Gastrocnemius medialis (tissue), 4 donors: ENCODE results near the gene SIGLEC11. TPM values are rescaled to one million over a fixed set of nuclear protein-coding genes. Genes with fewer than 3 reads are reported as not detected.

Experiments used
- ATAC-seq, 2 donors: fragments of 150-250 bp; one replicate each; pipeline ENCODE4 v1.9.1; 2016
- DNase-seq, 2 donors: peaks; one replicate each; pipeline ENCODE4 v3.0.0-alpha.2; 2019
- H3K27ac ChIP-seq, 4 donors: fragments of 200-600 bp; sonication (generic); 1 replicate in 1 of 4; 2 replicates in 3 of 4; pipeline ENCODE4 v1.5.1; 2016 to 2018; ENCODE audit warnings: mild to moderate bottlenecking in 2 of 4, moderate library complexity in 1 of 4
- H3K27me3 ChIP-seq, 3 donors: fragments of 200-600 bp; sonication (generic) in 2 of 3; 1 replicate in 1 of 3; 2 replicates in 2 of 3; pipeline versions ENCODE4 v1.5.1 to v1.6.0; 2016 to 2019; ENCODE audit warnings: mild to moderate bottlenecking in 1 of 3, moderate library complexity in 1 of 3
- H3K36me3 ChIP-seq, 2 donors: fragments of 200-600 bp; sonication (generic) in 1 of 2; one replicate each; pipeline ENCODE4 v1.5.1; 2017 to 2018
- H3K4me1 ChIP-seq, 2 donors: fragments of 200-600 bp; sonication (generic) in 1 of 2; one replicate each; pipeline ENCODE4 v1.5.1; 2016 to 2017; ENCODE audit warnings: mild to moderate bottlenecking in 2 of 2
- H3K4me3 ChIP-seq, 4 donors: fragments of 200-600 bp; sonication (generic) in 3 of 4; 1 replicate in 1 of 4; 2 replicates in 3 of 4; pipeline ENCODE4 v1.5.1; 2016 to 2019; ENCODE audit warnings: mild to moderate bottlenecking in 2 of 4
- H3K9me3 ChIP-seq, 3 donors: fragments of 200-600 bp; sonication (generic) in 2 of 3; 1 replicate in 1 of 3; 2 replicates in 2 of 3; pipeline ENCODE4 v1.5.1; 2016 to 2019
- POLR2A ChIP-seq, 2 donors: fragments of 450-650 bp; IDR thresholded peaks; one replicate each; pipeline ENCODE4 v1.6.1; 2017; ENCODE audit warnings: antibody characterized with exemption in 2 of 2, mild to moderate bottlenecking in 2 of 2, moderate library complexity in 2 of 2
- in situ Hi-C, 4 donors: fragments of 200-750 bp; cut with MboI; loops; one replicate each; pipeline versions ENCODE4 v1.15.0 to v1.8.0; 2017; ENCODE audit warnings: low sequenced_read_pairs in 4 of 4
- intact Hi-C: fragments of 100-400 bp; cut with DNase I; formaldehyde crosslinking; loops from one replicate; pipeline ENCODE4 v1.15.1; 2023; ENCODE audit warnings: low total_unique reads
- total RNA-seq, 4 donors: library from RNA; depleted of rRNA; stranded (reverse); fragments of >200 nt; gene quantifications; one replicate each; pipeline versions ENCODE4 v1.1.0 to v1.2.3, GENCODE V29; 2016
- TF ChIP-seq, protein P1 (sequence below), 5 experiments: fragments of 450-650 bp in 3 of 5; fragments of 200-600 bp in 2 of 5; sonication (generic) in 2 of 5; IDR thresholded peaks in 4 of 5; conservative IDR thresholded peaks in 1 of 5; 1 replicate in 4 of 5; 2 replicates in 1 of 5; pipeline ENCODE4 v1.5.1; 2016 to 2019; ENCODE audit warnings: antibody characterized with exemption in 5 of 5, mild to moderate bottlenecking in 3 of 5, moderate library complexity in 3 of 5

SIGLEC11 gene
- total RNA-seq, 4 donors from 2014 or later: 0.15 to 0.42 (median 0.25) TPM; not detected in 1

DNA sequence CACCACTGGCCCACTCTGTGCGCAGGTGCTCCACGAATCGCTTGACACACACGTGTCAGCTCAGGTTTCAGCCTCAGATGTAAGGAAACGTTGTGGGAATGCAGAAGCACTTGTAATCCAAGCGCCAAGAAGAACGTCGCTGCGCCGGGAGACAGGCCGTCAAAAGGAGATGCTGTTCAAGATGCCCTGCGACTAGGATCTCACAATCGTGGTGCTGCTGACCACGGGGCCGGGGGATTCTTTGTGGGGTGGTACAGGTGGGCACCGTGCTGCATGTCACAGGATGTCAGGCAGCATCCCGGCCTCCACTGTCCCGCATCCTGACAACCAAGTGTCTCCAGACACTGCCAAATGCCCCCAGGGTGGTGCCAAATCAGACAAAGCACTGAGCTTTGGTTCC is 16.9 kb upstream of the SIGLEC11 start:
- no peaks in the 10 kb centered on the region for H3K4me1 ChIP-seq
- H3K36me3 ChIP-seq: peaks cover 0 to 22% of the 10 kb centered on the region in 2 donors
- H3K27me3 ChIP-seq: no peaks in the 10 kb centered on the region
- H3K27ac ChIP-seq: no peak overlapping the region
- ATAC-seq (no peak), DNase-seq (no peak)
- TF ChIP-seq, protein P1, sequence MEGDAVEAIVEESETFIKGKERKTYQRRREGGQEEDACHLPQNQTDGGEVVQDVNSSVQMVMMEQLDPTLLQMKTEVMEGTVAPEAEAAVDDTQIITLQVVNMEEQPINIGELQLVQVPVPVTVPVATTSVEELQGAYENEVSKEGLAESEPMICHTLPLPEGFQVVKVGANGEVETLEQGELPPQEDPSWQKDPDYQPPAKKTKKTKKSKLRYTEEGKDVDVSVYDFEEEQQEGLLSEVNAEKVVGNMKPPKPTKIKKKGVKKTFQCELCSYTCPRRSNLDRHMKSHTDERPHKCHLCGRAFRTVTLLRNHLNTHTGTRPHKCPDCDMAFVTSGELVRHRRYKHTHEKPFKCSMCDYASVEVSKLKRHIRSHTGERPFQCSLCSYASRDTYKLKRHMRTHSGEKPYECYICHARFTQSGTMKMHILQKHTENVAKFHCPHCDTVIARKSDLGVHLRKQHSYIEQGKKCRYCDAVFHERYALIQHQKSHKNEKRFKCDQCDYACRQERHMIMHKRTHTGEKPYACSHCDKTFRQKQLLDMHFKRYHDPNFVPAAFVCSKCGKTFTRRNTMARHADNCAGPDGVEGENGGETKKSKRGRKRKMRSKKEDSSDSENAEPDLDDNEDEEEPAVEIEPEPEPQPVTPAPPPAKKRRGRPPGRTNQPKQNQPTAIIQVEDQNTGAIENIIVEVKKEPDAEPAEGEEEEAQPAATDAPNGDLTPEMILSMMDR (IDR thresholded peaks at IDR 0.05 in 4 of 5, conservative IDR thresholded peaks at IDR 0.05 in 1 of 5): no peak
- TF ChIP-seq POLR2A (IDR thresholded peaks at IDR 0.05): no peak
- no peaks in the 10 kb centered on the region for H3K9me3 ChIP-seq
- in situ Hi-C loops: no loop called here
- no peak overlapping the region for H3K4me3 ChIP-seq
- intact Hi-C loops: no loop called here

DNA sequence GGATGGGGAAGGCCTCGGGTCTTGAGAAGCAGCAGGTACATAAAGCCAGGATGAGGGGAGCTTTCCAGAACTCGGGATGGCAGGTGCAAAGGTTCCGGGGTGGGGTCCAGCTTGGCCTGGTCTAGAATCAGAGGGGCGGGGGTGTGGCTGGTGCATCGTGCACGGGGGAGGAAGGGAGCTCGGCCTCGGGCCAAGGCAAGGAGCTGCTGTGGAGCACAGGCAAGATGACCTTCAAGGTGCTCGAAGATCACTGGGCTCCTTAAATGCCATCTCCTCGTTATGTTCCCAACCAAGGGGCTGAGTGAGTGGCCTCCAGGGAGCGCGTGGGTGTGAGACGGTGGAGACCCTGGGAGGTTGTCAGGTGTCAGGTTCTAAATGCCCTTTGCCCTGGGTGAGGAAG is 16.1 kb upstream of the SIGLEC11 start:
- Histone ChIP-seq H3K27me3 (no peaks in the 10 kb centered on the region), H3K27ac (no peak overlapping the region), H3K4me3 (no peak overlapping the region), H3K9me3 (no peaks in the 10 kb centered on the region), H3K4me1 (no peaks in the 10 kb centered on the region), H3K36me3 (peaks cover 0 to 22% of the 10 kb centered on the region in 2 donors)
- no peak for ATAC-seq
- intact Hi-C loops: no loop called here
- no peak for DNase-seq
- TF ChIP-seq, protein P1 (IDR thresholded peaks at IDR 0.05 in 4 of 5, conservative IDR thresholded peaks at IDR 0.05 in 1 of 5): no peak
- TF ChIP-seq POLR2A (IDR thresholded peaks at IDR 0.05): no peak
- in situ Hi-C loops: no loop called here

DNA sequence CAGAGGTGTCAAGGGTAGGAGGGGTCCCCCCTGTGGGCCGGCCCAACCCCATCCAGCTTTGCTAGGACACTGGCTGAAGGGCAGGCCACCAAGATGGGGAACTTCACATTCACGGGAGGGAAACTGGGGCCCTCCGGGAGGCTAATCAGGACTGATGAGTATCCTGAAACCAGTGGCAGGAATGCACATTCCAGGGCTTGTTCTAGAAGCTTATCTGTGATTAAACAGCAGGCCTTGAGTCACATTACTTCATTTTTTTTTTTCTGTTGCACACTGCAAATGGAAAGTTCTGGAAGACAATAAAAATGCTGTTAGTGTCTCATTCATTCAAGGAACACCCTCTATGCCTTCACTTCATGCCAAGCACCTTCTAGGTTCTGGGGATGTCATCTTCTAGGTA is 15.5 kb upstream of the SIGLEC11 start:
- Histone ChIP-seq H3K9me3 (no peaks in the 10 kb centered on the region), H3K27ac (no peak overlapping the region), H3K27me3 (no peaks in the 10 kb centered on the region), H3K4me1 (no peaks in the 10 kb centered on the region), H3K4me3 (no peak overlapping the region), H3K36me3 (peaks cover 0 to 22% of the 10 kb centered on the region in 2 donors)
- in situ Hi-C loops (no loop called here), intact Hi-C loops (no loop called here)
- DNase-seq (no peak), ATAC-seq (no peak)
- no peak for TF ChIP-seq POLR2A (IDR thresholded peaks at IDR 0.05)
- TF ChIP-seq, protein P1 (IDR thresholded peaks at IDR 0.05 in 4 of 5, conservative IDR thresholded peaks at IDR 0.05 in 1 of 5): no peak

DNA sequence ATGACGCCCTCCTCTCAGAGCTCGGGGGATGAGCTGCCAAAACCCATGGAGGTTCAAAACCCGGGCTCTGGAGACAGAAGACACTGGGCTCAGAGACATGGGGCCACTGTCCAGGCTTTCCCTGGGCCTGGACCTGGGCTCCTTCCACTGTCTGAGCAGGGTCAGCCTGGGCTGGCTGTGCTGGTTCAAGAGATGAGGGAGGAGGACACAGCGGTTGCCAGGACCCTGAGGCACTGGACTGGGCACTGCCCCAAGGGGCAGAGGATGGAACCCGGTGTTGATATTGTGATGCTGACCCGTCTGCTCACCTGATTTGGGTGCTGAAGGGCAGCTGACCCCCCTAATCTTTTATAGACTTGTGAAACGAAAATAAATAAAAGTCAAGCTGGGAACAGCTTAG is 14.1 kb upstream of the SIGLEC11 start:
- intact Hi-C loops (no loop called here), in situ Hi-C loops (no loop called here)
- ATAC-seq: no peak
- Histone ChIP-seq H3K4me3 (no peak overlapping the region), H3K9me3 (no peaks in the 10 kb centered on the region), H3K4me1 (no peaks in the 10 kb centered on the region), H3K27me3 (no peaks in the 10 kb centered on the region), H3K27ac (no peak overlapping the region), H3K36me3 (peaks cover 0 to 15% of the 10 kb centered on the region in 2 donors)
- no peak for TF ChIP-seq POLR2A (IDR thresholded peaks at IDR 0.05)
- no peak for DNase-seq

DNA sequence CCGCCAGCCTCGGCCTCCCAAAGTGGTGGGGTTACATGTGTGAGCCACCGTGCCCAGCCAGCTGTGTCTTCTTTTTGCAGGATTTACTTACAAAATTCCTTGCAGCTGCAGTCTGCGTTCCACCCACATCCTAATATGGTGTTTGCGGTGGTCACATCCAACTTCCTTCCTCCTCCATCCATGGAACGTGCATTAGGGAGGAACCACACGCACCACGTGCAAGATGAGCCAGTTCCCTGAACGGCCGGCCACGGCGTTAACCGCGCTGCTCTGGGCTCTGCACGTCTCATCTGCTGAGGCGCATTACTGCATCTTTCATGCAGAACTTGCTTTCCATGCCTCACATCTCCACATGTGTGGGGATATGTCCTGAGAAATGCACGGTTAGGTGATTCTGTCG is 13.0 kb upstream of the SIGLEC11 start:
- intact Hi-C loops (no loop called here), in situ Hi-C loops (no loop called here)
- Histone ChIP-seq H3K9me3 (no peaks in the 10 kb centered on the region), H3K4me1 (no peaks in the 10 kb centered on the region), H3K27me3 (peaks cover 3 to 4% (median 3%) of the 10 kb centered on the region in 3 donors), H3K27ac (no peak overlapping the region), H3K4me3 (no peak overlapping the region), H3K36me3 (peaks cover 0 to 12% of the 10 kb centered on the region in 2 donors)
- peak in 1 of 2 donors; percentile 27 for DNase-seq
- TF ChIP-seq, protein P1 (IDR thresholded peaks at IDR 0.05 in 4 of 5, conservative IDR thresholded peaks at IDR 0.05 in 1 of 5): no peak
- no peak for TF ChIP-seq POLR2A (IDR thresholded peaks at IDR 0.05)
- ATAC-seq: no peak
